Immature natural killer cell (primary cell): ENCODE results near the gene TIMM8B. TPM values are rescaled to one million over a fixed set of nuclear protein-coding genes. Genes with fewer than 3 reads are reported as not detected.
A peak's percentile ranks its signal among the peaks of the same experiment; 100 is the strongest.

ENCODE experiments used
- DNase-seq, 3 donors: peaks; one replicate each; pipeline ENCODE4 v3.0.0; 2022; ENCODE audit warnings: mixed read lengths in 1 of 3
- H3K27ac Mint-ChIP-seq, 6 donors: one replicate each; pipeline ENCODE4 v1.8.0; 2020; ENCODE audit warnings: mixed read lengths in 6 of 6, mild to moderate bottlenecking in 5 of 6, inconsistent platforms in 4 of 6, moderate library complexity in 3 of 6
- H3K27me3 Mint-ChIP-seq, 3 donors: one replicate each; pipeline ENCODE4 v1.8.0; 2020 to 2021; ENCODE audit warnings: low read depth in 3 of 3, mild to moderate bottlenecking in 3 of 3, mixed read lengths in 3 of 3, moderate library complexity in 3 of 3, inconsistent platforms in 1 of 3
- H3K36me3 Mint-ChIP-seq, 3 donors: one replicate each; pipeline ENCODE4 v1.8.0; 2020; ENCODE audit warnings: mixed read lengths in 3 of 3, inconsistent platforms in 2 of 3, mild to moderate bottlenecking in 2 of 3
- H3K4me1 Mint-ChIP-seq, 2 donors: one replicate each; pipeline ENCODE4 v1.8.0; 2020; ENCODE audit warnings: inconsistent platforms in 2 of 2, mild to moderate bottlenecking in 2 of 2, mixed read lengths in 2 of 2, moderate library complexity in 1 of 2
- H3K4me3 Mint-ChIP-seq, 5 donors: one replicate each; pipeline ENCODE4 v1.8.0; 2020; ENCODE audit warnings: mild to moderate bottlenecking in 5 of 5, mixed read lengths in 5 of 5, inconsistent platforms in 3 of 5, moderate library complexity in 3 of 5
- H3K9me3 Mint-ChIP-seq, 6 donors: one replicate each; pipeline ENCODE4 v1.8.0; 2020; ENCODE audit warnings: mild to moderate bottlenecking in 6 of 6, mixed read lengths in 6 of 6, inconsistent platforms in 4 of 6, moderate library complexity in 3 of 6
- polyA plus RNA-seq, 3 donors: library from polyadenylated mRNA; unstranded; fragments of 300-500 nt; fragmentation: Illumina TruSeq; gene quantifications; one replicate each; pipeline ENCODE4 v1.2.3, GENCODE V29; 2021

The TIMM8B gene, protein sequence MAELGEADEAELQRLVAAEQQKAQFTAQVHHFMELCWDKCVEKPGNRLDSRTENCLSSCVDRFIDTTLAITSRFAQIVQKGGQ
- 100 to 1,000 TPM in 1 of 3 donors, 10 to 100 TPM in 2; 82.9 to 153 (median 90.7) TPM for polyA plus RNA-seq

DNA sequence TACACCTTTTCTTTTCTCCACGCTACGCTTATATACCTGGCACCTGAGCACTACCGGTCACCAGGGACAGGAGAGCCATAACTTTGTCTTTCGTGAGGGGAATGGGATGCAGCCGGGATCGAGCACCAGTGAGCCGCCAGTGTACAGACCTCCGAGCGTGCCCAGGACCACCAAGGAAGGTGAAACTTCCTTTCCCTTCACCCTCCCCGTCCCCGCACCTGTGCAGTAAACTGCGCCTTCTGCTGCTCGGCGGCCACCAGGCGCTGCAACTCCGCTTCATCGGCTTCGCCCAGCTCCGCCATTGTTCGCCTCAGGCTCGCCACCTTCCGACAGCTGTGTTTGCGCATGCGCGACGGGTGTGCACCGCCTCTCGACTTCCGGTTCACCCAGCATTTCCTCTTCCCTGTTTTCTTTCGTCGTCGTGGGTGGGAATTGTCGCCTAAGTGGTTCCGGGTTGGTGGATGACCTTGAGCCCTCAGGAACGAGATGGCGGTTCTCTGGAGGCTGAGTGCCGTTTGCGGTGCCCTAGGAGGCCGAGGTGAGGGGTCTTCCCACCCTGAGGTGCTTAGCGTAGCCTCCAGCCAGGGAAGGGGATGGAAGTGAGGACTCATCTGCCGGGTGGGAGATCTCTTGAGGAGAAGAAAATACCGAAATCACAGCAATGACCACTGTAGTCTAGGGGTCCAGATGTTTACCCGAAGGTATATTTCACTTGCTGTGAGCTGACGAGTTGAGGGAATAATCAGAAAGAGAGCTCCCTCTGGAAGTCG is at the start of gene TIMM8B, which contains the start of gene SDHD:
TIMM8B (minus strand) TSS at position 335 of the 770 bp plus-strand sequence; CDS start at position 302, 33 bp downstream.
SDHD (plus strand) TSS at position 452 of the 770 bp plus-strand sequence; CDS start at position 487, 35 bp downstream.
- Mint-ChIP-seq H3K9me3 (no peaks in the 10 kb centered on the region), H3K4me3 (peak within 1 kb of the TSS; percentile 92 to 100 (median 99)), H3K4me1 (peaks cover 47 to 59% of the 10 kb centered on the region in 2 donors), H3K36me3 (peaks cover 24 to 49% (median 40%) of the 10 kb centered on the region in 3 donors), H3K27ac (peak within 1 kb of the TSS; percentile 92 to 99 (median 98)), H3K27me3 (peaks cover 10 to 13% (median 11%) of the 10 kb centered on the region in 3 donors)
- peak; percentile 97 to 98 (median 97) for DNase-seq

DNA sequence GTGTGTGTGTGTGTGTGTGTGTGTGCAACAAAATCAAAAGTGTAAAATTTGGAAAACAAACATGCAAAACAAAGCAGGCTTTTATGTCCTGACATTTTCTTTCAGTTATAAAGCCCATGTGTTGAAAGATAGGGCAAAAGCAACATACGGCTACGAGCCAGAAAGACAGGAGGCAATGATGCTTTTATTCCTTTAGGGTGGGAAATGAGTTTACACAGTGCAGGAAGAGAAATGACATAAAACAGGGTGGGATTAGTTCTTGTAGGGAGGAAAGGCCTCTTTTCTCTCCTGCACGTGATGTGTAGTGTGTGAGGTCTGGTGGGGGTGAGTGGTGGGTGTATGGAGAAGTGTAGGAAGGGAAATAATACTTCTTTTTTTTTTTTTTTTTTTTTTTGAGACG is 47.9 kb upstream of the TIMM8B start:
- no peak overlapping the region for H3K27ac Mint-ChIP-seq
- DNase-seq, result no peak
- peaks cover 0 to 2% (median 0%) of the 10 kb centered on the region in 6 donors for H3K9me3 Mint-ChIP-seq
- H3K27me3 Mint-ChIP-seq, result peaks cover 0 to 2% (median 0%) of the 10 kb centered on the region in 3 donors
- H3K36me3 Mint-ChIP-seq, result no peaks in the 10 kb centered on the region
- peaks cover 17 to 23% of the 10 kb centered on the region in 2 donors for H3K4me1 Mint-ChIP-seq
- no peak overlapping the region for H3K4me3 Mint-ChIP-seq

DNA sequence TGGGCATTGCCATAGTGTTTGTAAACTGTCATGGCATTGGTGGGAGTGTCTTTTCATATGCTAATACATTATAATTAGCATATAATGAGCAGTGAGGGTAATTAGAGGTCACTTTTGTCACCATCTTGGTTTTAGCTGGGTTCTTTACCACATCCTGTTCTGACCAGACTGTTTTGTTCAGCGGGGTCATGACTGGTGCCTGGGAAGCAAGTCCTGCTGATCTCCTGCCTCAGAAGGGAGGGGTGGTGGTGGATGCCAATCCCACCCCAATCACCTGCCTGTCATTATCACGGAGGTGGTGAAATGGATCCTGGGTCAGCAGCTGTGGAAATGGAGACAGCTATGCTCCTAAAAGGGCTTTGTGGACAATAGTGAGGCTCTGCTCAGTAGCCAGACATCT is 46.2 kb upstream of the TIMM8B start:
- H3K36me3 Mint-ChIP-seq, result peaks cover 0 to 5% (median 0%) of the 10 kb centered on the region in 3 donors
- H3K9me3 Mint-ChIP-seq, result peaks cover 0 to 2% (median 0%) of the 10 kb centered on the region in 6 donors
- peaks cover 0 to 2% (median 1%) of the 10 kb centered on the region in 3 donors for H3K27me3 Mint-ChIP-seq
- DNase-seq, result peak; percentile 13 to 20 (median 17)
- H3K4me3 Mint-ChIP-seq, result peak overlapping the region in 3 of 5 donors; percentile 15 to 59 (median 33)
- H3K4me1 Mint-ChIP-seq, result peaks cover 17 to 23% of the 10 kb centered on the region in 2 donors
- peak overlapping the region in 3 of 6 donors; percentile 6 to 31 (median 22) for H3K27ac Mint-ChIP-seq

GRCh38 chr11:112129656-112130055 is 43.1 kb upstream of the TIMM8B start:
- Mint-ChIP-seq H3K4me1 (peaks cover 17 to 23% of the 10 kb centered on the region in 2 donors), H3K36me3 (peaks cover 0 to 8% (median 5%) of the 10 kb centered on the region in 3 donors), H3K27ac (no peak overlapping the region), H3K9me3 (peaks cover 0 to 2% (median 0%) of the 10 kb centered on the region in 6 donors), H3K4me3 (no peak overlapping the region), H3K27me3 (peaks cover 0 to 1% (median 0%) of the 10 kb centered on the region in 3 donors)
- no peak for DNase-seq

DNA sequence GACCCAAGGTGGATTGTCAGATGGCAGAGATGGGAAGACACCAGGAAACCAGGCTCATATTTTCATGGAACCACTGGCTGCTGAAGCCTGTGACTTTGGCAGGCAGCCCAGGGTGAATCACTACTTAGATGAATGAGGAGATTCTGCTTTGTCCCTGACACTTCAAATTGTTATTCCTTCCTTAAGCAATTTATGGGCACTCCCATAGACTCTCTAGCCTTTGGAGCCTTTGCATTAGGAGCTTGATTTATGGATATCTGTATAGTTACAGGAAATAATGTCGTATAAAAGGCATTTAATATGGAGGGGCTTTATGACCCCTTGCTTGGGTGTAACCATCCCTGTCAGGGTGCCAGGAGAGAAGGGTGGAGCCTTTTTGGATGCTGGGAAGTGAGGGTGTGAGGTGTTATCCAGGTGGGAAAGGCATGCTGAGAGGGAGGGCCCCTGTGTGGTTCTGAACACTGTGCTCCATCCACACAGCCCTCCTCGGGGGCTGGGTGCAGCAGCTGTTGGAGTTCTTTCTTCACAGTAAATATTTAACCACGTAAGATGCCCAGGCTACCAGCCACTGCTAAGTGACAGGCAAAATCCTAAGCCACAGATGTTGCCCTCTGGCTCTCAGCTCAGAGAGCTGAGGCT is 42.0 kb upstream of the TIMM8B start:
- Mint-ChIP-seq H3K9me3 (peaks cover 0 to 2% (median 0%) of the 10 kb centered on the region in 6 donors), H3K4me3 (no peak overlapping the region), H3K27ac (no peak overlapping the region), H3K4me1 (peaks cover 17 to 21% of the 10 kb centered on the region in 2 donors), H3K27me3 (peaks cover 0 to 1% (median 0%) of the 10 kb centered on the region in 3 donors), H3K36me3 (peaks cover 0 to 8% (median 5%) of the 10 kb centered on the region in 3 donors)
- DNase-seq, result no peak

GRCh38 chr11:112127056-112127455 is 40.5 kb upstream of the TIMM8B start:
- Mint-ChIP-seq H3K36me3 (peaks cover 0 to 8% (median 5%) of the 10 kb centered on the region in 3 donors), H3K27me3 (peaks cover 0 to 1% (median 0%) of the 10 kb centered on the region in 3 donors), H3K27ac (peak overlapping the region in 1 of 6 donors; percentile 49), H3K4me3 (no peak overlapping the region), H3K9me3 (peaks cover 0 to 2% (median 0%) of the 10 kb centered on the region in 6 donors), H3K4me1 (peaks cover 6 to 8% of the 10 kb centered on the region in 2 donors)
- no peak for DNase-seq

DNA sequence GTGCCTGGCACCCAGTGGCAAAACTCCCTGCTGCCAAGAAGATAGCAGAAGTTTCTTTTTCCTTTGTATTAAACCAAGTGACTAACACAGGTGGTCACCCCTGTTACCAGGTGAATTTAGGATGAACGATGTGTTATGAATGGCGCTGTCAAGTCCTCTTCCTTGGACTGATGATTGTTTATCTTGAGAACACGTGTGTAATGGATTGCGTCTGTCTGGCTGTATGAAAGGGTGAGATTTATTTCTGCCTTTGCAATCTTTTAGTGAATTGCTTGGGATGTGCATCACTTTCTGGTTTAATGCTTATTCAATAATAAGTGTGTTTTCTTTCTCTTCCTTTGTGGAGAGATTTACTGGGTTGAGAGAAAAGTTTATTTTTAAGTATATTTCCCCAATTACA is 36.6 kb upstream of the TIMM8B start:
- Mint-ChIP-seq H3K9me3 (no peaks in the 10 kb centered on the region), H3K27me3 (no peaks in the 10 kb centered on the region), H3K27ac (no peak overlapping the region), H3K4me3 (no peak overlapping the region), H3K36me3 (peaks cover 5 to 8% (median 7%) of the 10 kb centered on the region in 3 donors), H3K4me1 (no peaks in the 10 kb centered on the region)
- DNase-seq, result no peak

DNA sequence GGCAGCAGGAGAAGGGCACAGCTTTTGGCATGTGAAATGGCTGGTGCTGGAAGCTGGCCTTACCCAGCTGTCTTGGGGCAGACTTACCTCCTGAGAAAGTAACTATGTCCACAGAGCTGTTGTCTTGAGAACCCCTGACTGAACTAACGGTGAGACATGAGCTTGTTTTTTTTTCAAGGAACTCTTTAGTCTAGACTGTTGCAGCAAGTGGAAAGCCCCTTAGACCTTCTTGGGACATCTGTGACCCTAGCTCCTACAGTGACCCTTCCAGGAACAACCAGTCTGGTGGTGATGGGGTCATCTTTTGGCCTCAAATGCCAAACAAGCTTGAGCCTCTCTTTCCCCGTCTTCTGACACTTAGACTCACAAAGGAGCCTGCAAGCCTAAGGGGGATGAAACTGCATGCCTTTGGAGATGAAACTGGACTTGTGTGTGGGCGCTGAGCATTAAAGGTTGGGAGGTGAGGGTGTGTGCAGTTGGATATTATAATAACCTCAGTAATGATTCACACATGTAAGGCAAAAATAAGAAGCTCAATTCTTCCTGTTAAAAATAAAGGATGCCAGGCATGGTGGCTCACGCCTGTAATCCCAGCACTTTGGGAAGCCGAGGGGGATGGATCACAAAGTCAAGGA is 35.5 kb upstream of the TIMM8B start:
- Mint-ChIP-seq H3K4me1 (no peaks in the 10 kb centered on the region), H3K27me3 (no peaks in the 10 kb centered on the region), H3K36me3 (peaks cover 3 to 8% (median 5%) of the 10 kb centered on the region in 3 donors), H3K9me3 (no peaks in the 10 kb centered on the region), H3K4me3 (no peak overlapping the region), H3K27ac (no peak overlapping the region)
- DNase-seq, result no peak

GRCh38 chr11:112118176-112118575 is 31.6 kb upstream of the TIMM8B start:
- no peaks in the 10 kb centered on the region for H3K9me3 Mint-ChIP-seq
- no peak overlapping the region for H3K4me3 Mint-ChIP-seq
- H3K27me3 Mint-ChIP-seq, result no peaks in the 10 kb centered on the region
- peaks cover 2 to 4% of the 10 kb centered on the region in 2 donors for H3K4me1 Mint-ChIP-seq
- no peak overlapping the region for H3K27ac Mint-ChIP-seq
- peaks cover 0 to 11% (median 3%) of the 10 kb centered on the region in 3 donors for H3K36me3 Mint-ChIP-seq
- DNase-seq, result no peak

DNA sequence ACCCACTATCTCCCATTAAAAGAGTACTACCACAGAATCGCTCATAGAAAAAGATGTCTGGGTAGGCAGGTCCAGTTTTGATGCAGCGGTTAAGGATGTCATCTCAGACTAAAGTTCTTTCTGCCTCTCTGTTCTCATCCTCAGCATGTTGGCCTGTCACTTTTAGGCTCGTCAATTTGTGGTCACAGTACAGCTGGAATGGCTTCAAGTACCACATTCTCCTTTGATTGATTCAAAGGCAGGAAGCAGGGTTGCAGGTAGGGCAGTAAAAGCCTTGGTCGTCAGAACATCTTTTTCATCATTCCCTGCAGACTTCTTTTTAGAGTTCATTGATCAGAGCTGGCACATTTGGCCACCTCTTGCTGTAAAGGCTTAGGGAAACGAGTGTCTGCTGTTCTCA is 28.8 kb upstream of the TIMM8B start:
- Mint-ChIP-seq H3K4me3 (no peak overlapping the region), H3K9me3 (no peaks in the 10 kb centered on the region), H3K4me1 (peaks cover 2 to 4% of the 10 kb centered on the region in 2 donors), H3K27me3 (no peaks in the 10 kb centered on the region), H3K36me3 (peaks cover 0 to 11% (median 3%) of the 10 kb centered on the region in 3 donors), H3K27ac (no peak overlapping the region)
- no peak for DNase-seq

DNA sequence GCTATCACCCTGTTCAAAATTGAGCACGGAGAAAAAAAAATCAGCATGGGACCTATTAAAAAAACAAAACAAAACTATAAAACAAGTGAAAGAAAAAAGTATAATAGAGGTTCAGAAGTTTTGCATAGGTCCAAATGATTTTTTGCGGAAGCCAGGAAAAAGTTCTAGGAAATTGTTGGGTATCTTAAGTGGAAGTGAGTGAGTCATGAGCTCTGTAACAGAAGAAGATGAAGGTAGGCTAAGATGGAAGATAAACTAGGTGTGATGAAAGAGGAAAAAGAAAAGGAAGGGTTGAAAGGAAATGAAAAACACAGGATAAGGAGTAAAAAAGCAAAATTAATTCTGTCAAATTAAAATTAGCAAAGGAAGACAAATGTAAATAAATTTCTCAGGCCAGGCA is 27.9 kb upstream of the TIMM8B start:
- H3K4me1 Mint-ChIP-seq, result peaks cover 2 to 4% of the 10 kb centered on the region in 2 donors
- peaks cover 0 to 9% (median 3%) of the 10 kb centered on the region in 3 donors for H3K36me3 Mint-ChIP-seq
- no peaks in the 10 kb centered on the region for H3K9me3 Mint-ChIP-seq
- H3K27me3 Mint-ChIP-seq, result no peaks in the 10 kb centered on the region
- H3K4me3 Mint-ChIP-seq, result no peak overlapping the region
- no peak overlapping the region for H3K27ac Mint-ChIP-seq
- DNase-seq, result no peak

DNA sequence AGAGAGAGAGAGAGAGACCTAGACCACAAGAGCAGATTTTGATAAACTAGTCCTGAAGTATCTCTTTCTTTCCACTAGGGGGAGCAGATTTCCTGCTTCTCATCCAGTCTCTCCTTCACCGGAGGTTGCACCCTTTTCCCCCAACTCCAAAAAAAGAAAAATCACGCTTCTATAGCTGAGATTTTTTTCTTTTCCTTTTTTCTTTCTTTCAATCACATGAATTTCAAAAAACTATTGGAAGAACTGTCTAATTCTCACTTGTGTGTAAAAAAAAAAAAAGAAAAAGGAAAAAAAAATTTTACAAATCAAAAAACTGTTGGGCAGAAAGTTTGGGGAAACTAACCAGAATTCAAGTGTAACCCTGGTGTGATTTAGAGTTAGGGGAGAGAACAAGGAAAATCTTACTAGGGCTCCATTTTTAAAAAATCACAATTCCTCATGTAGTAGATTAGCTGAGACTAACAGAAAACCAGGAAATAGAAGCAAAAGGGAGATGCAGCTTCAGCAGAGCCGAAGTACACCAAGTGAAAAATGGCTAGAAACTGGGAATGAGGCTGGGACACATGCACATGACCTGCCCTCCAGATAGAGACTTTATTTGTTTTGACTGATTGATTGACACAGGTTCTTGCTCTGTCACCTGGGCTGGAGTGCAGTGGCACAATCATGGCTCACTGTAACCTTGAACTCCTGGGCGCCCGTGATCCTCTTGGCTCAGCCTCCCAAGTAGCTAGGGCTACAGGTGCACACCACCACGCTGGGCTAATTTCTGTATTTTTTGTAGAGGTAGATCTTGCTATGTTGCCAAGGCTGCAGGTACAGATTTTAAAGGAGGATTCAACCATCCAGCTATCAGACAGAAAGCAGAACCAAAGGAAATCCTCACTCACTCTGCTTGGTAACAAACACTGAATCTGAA is 27.2 kb upstream of the TIMM8B start:
- H3K4me1 Mint-ChIP-seq, result peaks cover 2 to 4% of the 10 kb centered on the region in 2 donors
- H3K27me3 Mint-ChIP-seq, result no peaks in the 10 kb centered on the region

More for the DNA sequence above, 27.2 kb upstream of the TIMM8B start:
- H3K9me3 Mint-ChIP-seq, result no peaks in the 10 kb centered on the region
- peak overlapping the region in 1 of 5 donors; percentile 27 for H3K4me3 Mint-ChIP-seq
- peaks cover 0 to 6% (median 3%) of the 10 kb centered on the region in 3 donors for H3K36me3 Mint-ChIP-seq
- H3K27ac Mint-ChIP-seq, result no peak overlapping the region
- peak; percentile 45 to 60 (median 52) for DNase-seq
